ENCODE results near the gene HAND1.

Gene HAND1

DNA sequence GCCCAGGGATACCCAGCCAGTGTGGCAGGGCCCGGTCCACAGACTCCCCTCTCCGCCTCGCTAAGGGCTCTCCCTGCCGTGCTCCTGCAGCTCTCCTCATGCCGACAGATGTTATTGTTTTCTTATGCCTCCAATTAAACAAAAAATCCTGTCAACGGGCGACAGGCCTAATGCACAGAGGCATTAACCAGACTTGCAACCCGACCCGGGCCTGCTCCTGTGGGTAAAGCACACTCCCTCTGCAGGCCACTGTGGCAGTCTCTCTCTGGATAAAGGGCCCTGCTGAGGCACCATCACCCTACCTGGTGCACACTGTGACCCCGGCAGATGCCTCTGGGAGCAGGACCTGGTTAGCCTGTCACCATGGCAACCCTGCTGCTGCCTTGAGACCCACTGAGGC lies 27.5 kb upstream of the HAND1 start:
- no peak for DNase-seq (ENCODE audit: low spot score)

DNA sequence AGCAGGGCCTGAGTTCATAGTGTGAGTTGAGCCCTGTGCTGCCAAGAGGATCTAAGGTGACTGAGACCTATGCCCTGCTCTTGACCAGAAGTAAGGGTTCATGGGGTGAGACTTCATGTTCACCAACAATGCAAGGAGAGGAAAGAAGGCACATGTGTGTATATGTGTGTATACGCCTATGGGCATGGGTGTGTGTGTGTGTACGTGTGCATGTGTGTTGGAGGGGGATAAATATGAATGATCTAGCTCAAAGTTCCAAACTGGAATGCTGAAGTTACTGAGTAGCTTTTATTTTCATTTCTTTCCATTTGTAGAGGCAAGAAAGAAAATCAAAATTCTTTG lies 25.6 kb upstream of the HAND1 start:
- DNase-seq (ENCODE audit: low spot score), result no peak

DNA sequence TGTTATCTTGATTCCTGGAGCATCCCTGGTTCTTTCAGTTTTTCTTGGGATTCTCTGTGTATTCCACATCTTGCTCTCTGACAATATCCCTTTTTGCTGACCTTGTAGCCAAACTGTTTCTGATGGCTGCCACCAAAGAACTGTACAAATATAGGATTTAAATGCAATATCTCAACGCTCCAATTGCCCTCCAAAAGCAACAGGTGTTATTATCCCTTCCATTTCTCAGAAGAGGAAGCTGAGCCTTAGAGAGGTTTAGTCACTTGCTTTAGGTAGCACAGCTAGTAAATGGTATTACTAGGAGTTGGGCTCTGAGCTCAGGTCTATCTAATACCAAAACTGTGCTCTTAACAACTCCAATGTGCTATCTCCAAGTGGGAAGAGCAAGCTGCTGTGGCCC lies 24.2 kb upstream of the HAND1 start:
- no peak for DNase-seq (ENCODE audit: low spot score)

DNA sequence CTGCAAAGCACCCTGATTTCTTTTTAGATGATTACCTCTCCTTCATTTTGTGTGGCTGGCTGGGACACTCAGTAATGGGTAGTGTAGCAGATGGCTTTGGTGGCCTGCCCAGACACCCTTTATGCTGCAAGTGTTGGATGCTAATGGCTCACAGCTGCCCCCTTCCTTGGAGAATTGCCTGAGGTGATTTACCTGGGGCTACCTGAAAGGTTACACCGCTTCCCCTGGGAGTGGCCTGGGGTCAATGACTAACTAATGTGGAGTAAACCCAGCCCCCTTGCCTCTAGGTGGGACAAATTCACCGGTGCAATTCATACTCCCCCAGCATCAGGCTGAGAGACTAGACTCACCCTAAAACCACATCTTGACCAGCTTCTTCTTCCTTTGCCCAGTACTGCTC lies 23.5 kb upstream of the HAND1 start:
- DNase-seq (ENCODE audit: low spot score), result no peak

DNA sequence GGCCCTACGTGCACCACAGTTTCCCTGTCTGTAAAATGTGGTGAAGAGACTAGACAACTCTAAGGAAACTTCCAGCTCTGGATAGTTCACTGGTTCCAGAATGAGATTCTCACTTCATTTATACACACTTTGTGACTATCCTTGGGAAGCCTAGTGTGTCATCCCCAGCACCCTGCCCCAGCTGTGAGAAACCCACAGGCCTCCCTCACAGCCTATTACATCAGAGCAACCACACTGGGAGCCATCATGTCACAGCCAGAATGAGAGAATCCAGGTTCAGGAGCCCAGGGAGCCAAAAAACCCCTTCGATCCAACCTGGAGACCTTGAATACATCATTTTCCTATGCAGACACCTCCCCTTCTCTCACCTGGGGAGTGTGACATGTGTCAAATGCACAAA lies 21.0 kb upstream of the HAND1 start:
- DNase-seq (ENCODE audit: low spot score), result no peak

DNA sequence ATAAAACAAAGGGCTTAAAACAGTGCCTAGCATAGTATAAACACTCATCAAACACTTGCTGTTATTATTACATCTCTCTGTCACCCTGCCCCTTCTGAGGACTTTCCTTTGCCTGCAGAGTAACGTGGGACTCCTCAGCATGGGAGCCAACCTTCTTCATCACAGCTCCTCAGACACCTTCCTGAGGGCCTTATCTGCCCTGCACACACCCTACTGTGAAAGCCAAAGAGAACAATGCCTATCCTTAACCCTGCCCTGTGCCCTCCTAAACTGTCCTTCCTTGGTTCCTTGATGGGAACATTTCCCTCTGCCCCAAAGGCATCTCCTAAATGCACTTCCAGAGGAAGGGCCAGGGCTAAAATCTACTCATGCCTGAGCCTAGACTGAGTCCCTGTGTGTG lies 20.6 kb upstream of the HAND1 start:
- DNase-seq (ENCODE audit: low spot score), result no peak

DNA sequence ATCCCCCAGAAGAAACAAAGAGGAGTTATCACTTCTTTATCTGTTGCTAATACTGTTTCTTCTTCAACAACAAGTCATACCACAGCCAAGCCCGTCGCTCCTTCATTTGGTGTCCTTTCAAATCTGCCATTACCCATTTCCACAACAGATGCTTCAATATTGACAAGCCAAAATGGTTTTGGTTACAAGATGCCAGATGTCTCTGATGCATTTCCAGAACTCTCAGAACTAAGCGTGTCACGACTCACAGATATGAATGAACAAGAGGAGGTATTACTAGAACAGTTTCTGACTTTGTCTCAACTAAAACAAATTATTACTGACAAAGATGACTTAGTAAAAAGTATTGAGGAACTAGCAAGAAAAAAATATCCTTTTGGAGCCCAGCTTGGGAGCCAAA lies 16.0 kb upstream of the HAND1 start:
- no peak for DNase-seq (ENCODE audit: low spot score)

DNA sequence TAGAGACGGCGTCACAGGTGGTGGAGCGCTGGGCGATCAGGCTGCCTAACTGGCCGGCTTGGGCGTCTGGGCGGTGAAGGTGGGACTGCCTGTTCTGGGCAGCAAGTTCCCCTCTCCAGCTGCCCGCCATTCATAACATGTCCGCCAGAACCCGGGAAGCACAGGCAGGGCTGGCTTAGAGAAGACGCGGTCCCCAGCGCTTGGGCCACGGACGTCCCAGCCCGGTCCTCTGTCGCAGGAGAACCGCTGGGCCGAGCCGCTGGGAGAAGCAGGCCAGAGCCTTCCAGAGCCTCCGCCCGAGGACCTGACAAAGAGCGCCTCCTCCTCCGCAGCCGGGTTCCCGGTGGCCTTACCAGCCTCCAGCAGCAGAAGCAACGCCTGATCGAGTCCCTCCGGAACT lies 15.2 kb upstream of the HAND1 start:
- DNase-seq (ENCODE audit: low spot score), result no peak

DNA sequence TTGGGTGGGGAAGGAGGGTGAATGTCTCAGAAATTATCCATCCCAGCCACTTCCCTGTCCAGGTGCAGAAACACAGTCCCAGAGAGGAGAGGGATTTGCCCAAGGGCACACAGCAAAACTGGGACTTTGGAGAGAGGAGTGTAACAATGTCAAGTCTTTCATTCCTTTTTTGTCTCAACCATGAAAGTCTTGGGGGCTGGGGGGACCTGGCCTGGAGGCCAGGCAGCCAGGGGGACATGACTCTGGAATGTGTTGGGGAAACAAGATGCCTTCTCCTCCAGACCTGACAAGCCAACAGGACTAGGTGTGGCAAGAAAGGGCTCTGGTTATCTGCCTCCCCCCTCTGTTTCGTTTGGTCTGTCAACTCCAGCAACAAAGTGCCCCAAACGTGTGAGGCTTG lies 13.9 kb upstream of the HAND1 start:
- DNase-seq (ENCODE audit: low spot score), result no peak

DNA sequence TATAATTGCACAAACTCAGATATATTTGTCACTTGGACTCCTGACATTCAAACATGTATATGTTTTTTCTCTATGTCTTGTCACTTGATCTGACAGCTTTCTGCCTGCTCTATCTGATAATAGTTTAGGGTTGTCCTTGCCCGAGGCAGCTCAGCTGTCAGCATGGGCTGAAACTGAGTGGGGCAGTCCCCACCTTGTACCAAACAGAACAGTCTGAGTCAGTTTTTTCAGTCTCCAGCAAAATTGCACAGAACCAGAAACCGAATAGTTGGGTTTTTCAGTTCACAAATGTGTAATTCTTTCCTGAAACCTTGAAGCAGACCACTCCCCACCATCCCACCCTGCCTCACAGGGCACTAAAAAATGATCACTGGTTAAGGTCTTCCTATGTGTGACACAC lies 9.5 kb upstream of the HAND1 start:
- DNase-seq (ENCODE audit: low spot score), result no peak

DNA sequence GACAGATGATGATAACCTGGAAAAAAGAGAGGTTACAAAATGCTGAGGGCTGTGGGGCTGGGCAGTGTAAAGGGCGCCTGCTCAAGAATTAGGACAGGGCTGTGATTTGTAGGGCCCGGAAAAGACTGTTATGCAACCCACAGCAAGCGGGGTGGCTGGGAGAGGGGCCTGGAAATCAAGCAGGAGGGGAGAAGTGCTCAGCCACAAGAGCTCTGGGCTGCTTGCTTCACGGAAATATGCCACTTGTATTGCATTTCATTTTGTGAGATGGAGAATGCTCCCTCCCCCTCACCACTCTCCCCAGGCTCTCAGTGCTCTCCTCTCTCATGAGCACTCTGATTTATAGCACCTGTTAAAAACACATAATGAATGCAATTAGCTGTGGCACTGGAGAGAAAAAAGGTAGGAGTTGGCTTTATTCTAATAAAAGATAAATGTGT lies 8.4 kb upstream of the HAND1 start:
- no peak for DNase-seq (ENCODE audit: low spot score)

DNA sequence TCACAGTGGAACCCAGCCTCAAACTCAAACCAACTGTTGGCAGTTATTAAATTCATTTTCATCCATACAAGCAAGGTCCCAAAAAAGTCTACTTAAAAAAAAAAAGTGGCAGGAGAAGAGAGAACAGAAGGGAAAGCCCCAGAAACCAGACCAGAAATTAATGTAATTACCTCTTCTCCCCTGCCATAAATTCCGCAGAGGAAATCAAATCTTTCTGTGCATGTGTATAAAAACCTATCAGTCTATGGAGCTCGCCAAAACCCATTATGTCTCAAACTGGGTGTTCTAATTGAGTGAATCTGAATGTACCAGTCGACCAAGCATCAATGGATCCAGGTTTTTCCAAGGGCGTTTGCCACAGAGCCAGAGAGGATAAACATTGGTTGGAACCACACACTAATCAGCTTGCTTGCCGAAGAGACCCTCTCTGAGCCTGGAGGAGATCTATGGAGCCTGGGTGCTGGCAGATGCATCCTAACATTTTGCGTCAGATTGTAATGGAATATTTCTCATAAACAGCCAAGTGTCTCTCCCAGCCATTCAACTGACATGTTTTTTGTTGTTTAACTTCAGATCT lies 7.9 kb upstream of the HAND1 start:
- DNase-seq (ENCODE audit: low spot score), result no peak

DNA sequence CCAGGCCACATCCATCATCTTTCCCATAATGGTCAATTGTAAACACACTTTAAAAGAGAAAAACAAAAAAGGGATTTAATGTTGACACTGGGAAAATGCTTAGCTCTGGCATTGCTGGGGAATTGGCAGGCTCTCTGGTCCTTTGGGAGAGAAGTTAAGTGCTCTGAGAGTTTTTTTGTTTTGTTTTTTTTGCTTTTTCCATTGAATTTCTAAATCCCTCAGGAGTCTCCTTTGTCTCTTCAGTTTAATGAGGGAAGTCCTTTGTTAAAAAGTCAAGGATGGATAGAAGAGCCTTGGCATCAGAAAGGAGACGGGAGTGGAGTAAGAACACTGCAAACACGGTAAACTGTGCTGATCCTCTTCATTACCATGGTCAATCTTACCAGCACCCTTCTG lies 7.1 kb upstream of the HAND1 start:
- no peak for DNase-seq (ENCODE audit: low spot score)

DNA sequence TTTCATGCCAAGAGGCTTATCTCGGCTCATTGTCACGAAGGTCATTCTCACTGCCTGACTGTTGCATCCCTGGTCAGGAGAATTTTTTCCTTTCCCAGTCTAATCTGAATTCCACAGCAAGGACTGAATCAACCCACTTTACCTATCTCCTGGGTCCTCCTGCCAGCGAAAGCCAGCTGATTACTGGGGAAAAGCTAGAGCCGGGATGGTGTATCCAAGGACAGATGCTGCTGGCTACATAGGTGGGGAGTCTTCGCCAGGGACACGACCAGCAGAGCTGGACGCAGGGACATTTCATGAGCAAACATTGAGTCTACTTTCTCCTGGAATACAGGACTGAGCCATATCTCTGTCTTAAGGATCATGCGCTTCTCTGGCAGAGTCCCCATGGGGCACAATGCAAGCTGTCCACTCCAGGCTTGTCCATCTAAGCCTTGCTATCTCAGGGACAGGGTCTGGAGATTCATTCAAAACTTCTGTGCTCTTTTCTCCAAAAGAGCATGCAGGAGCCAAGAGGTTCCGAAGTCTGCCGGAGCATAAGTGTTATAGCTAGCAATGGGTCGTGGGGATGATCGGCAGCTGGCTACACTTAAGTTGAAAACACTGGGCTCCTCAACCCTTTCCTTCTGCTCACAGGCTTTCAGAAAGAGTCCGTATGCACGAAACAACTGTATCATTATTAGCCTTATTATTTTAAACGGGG lies 6.5 kb upstream of the HAND1 start:
- no peak for DNase-seq (ENCODE audit: low spot score)

DNA sequence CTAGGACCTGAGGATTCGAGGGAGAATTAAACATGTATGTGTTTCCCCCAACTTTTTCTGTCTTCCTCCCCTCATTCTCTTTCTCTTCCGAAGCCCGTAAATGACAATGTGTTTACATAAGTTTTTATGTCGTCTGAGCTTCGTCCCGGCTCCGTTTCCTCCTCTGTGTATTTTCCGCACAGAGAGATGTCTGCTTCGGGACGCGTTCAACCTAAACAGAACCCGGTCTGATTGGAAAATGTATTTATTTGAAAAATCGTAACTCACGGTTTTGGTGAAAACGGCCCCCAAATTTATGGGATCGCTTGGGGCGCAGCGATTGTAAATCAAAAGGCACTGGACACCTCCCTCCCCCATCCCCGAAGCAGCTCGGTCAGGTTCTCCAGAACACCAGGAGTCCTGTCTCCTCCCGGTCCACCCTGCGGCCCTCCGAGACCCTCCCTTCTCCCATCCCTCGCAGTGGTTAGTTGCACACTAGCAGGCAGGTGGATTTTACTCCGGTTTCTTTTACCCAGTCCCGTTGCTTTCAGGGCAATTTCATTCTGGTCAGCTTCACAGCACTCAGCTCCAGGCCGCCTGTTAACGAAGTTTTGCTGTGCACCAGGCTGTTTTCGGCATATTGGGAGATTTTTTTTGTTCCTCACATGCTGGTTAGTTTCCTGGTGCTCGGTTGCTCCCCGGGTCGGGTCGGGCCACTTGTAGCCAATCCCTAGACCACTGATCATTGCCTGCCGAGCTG lies 5.8 kb upstream of the HAND1 start:
- no peak for DNase-seq (ENCODE audit: low spot score)

DNA sequence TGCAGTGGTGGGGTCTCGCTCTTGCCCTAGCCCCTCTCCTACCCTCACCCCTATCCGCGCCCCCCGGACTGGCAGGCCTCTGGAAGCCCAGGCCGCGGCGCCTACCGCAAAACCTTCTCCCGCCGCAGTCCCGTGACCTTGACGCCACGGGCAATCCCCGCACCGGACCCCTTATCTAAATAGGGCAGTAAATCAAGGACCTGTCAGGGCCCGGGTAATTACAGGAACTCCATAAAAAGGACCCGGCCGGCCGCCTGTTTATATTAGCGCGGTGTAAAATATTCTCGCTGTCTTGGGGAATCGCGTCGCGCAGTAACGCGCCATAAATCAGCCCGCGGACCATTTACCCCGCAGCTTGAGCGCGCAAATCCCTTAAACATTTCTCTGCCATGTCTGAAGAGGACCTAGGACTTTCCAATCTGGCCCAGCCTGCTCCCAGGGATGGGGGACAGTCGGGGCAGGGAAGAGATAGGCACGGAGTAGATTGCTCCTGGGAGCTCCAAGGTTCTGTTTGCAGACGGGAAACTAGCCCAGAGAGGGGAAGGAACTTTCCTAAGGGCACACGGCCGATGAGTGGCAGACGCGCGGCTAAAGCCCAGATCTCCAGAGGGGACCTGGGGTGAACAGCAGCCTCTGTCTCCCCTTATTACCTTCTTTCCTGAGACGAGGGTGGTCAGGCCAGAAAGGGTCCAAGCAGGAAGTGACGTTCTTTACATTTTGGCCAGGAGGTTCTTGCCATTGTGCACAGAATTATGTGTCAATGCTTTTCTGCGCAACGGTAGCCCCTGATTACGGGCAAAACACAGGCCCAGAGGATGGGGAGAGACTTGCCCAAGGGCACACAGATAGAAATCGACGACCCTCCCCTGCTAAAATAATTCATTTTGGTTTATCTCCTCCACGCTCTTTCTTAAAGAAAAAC lies 4.8 kb upstream of the HAND1 start:
- DNase-seq (ENCODE audit: low spot score), result no peak

DNA sequence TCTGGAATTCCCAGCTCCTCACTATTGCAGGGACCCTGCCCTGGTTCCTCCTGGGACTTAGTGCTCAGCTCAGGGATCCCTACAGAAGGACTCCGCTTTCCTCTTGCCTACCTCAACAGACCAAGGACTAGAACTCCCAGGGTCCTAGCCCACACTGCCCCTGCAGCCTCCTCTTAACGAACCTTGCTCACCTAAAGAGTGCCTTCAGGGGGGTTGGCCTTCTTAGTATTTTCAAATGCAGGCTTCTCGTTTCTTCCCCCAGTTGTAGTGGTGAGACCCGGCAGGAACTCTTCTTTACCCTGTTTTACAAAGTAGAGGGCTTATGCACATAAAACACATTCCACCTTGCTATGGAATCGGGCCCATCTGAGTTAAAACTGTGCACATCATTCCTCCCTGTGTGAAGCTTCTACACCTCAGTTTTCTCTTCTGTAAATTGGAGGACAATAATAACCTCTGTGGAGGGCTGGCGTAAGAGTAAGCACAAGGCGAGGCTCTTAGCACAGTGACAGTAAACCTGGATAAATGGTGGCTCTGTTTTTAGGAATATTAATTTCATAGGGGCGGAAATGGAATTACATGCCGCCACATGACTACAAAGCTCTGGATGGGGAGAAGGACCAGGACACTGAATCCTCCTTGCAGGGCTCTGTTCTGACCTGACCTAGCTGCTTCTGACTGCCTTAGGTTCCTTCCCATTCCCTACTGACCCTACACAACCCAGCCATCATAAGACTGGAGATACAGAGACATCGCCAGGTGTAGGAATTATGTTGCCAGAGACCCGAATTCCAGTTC lies 3.8 kb upstream of the HAND1 start:
- DNase-seq (ENCODE audit: low spot score), result no peak

DNA sequence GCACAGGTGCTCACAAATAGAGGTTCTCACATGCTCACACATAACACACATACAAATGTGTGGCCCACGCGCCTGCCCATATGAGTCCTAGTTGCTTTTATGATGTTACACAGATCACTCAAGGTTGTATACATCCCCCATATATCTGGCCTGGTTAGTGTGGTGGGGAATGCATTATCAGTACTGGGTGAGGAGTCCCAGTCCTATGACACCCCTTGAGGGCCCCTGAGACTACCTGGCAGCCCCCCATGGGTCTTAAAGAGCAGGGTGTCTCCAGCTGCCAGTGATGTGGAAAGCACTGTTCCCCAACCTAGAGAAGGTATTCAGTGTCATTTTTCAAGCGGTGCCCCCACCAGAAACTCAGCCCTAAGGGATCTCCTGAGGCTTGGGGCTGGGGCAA lies 2.8 kb upstream of the HAND1 start:
- no peak for DNase-seq (ENCODE audit: low spot score)

DNA sequence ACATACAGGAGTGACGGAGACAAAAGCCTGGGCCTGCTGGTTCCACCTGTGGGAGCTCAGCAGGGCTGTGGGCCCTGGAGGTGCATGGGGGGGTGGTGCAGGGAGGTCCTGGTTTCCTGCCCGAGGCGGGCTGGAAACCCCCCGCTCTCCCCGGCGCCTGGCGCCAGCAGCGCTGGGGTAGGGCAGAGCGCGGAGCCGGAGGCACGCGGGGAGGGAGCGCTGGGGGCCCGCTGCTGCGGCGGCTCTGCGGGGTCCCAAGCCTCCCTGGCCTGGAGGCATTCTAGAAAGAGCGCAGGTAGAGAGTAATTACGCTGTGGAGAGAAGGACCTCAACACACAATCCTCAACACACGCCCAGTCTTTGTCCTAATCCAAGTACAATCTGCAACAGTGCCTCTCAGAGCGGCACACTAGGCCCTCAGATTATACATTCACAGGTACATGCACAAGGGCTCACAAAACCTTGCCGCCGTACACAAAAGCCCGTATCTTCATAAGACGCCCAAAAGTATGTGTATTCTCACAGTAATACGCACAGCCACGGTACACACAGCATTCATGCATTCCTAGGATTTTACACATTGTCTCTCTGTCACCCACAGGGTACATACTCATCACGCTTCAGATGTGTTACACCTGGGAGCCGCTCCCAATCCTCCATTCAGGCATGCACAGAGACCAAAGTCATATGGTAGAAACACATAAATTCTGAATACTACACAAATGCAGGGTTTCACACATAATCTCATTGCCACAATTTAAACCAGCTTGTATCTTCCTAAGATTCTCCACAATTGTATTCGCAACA lies 2.1 kb upstream of the HAND1 start:
- no peak for DNase-seq (ENCODE audit: low spot score)

DNA sequence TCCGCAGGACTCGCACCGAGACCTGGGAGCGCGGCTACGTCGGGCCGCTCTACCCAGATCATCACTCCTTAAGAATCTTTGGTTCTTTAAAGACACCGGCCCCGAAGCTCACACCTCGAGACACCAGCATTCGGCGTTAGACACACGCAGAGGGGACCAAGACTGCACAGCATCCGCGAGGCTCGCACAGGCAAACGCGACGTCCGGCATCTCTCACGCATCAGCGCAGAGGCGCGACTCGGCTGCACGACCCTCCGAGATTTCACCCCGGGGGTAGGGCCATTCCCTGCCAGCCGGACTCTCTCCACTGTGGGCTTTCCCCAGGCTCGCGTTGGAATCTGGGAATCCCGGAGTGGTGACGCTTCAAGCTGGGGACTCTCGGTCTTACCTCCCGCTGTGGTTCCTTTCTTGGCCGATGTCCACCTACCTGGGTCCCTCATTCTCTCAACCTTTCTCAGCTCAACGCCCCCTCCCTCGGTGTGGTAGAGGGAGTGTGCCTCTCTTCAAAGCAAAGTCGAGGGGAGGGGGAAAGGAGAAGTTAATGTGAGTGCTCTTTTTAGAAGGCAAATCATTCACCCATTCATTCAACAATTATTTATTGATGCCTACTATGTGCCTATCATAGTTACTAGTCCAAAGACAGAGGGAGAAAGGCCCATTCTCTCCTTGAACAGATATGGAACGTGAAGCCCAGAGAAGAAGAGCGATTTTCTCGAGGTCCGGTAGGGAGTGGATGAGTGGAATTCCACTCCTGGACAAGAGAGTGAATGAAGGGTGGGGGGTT lies 1.3 kb upstream of the HAND1 start:
- no peak for DNase-seq (ENCODE audit: low spot score)

Data from germinal center (tissue), 1 donor.